GM12864 (cell line): ENCODE results near the gene CASR.
"Not testable (repeated sequence)": the region's sequence is repeated elsewhere in the genome, so short reads cannot be mapped to it uniquely, and the experiment has no call there.

Experiments used
- DNase-seq: peaks from one replicate; pipeline ENCODE4 v3.0.0-alpha.2; 2011; ENCODE audit warnings: low read depth
- H3K4me3 ChIP-seq: 2 replicates; pipeline ENCODE4 v1.5.1; 2011; ENCODE audit warnings: mild to moderate bottlenecking, low read depth, low read length, control low read depth
- CTCF ChIP-seq: IDR thresholded peaks from 2 replicates; pipeline ENCODE4 v1.5.1; 2011; ENCODE audit warnings: low read depth, mild to moderate bottlenecking, moderate library complexity, low read length, control low read depth, inconsistent platforms; ENCODE audit errors: missing control alignments

Gene CASR

GRCh38 chr3:122183521-122183892 is at the start of gene CASR:
Gene CASR, plus strand, starts transcription at chr3:122183668. Its CDS starts 70,522 bp downstream, at chr3:122254190.
- peak within 1 kb of the TSS; percentile 44 for H3K4me3 ChIP-seq
- no peak for DNase-seq
- TF ChIP-seq CTCF = no peak

GRCh38 chr3:122146466-122146865 is 37.0 kb upstream of the CASR start:
- H3K4me3 ChIP-seq = no peak overlapping the region
- DNase-seq = peak; percentile 33
- TF ChIP-seq CTCF = no peak

- DNase-seq = no peak
- no peak for TF ChIP-seq CTCF
- no peak overlapping the region for H3K4me3 ChIP-seq
Observed at GRCh38 chr3:122148941-122149627, 34.4 kb upstream of the CASR start.

- no peak overlapping the region for H3K4me3 ChIP-seq
- no peak for DNase-seq
- no peak for TF ChIP-seq CTCF
Observed at GRCh38 chr3:122151480-122151879, 32.0 kb upstream of the CASR start.

- not testable (repeated sequence) for H3K4me3 ChIP-seq, DNase-seq
Observed at GRCh38 chr3:122164983-122165382, 18.5 kb upstream of the CASR start.

GRCh38 chr3:122167630-122168029 is 15.8 kb upstream of the CASR start:
- DNase-seq = no peak

GRCh38 chr3:122168044-122168443 is 15.4 kb upstream of the CASR start:
- DNase-seq = no peak
- no peak for TF ChIP-seq CTCF
- H3K4me3 ChIP-seq = no peak overlapping the region

More at GRCh38 chr3:122167630-122168029, 15.8 kb upstream of the CASR start:
- no peak for TF ChIP-seq CTCF
- H3K4me3 ChIP-seq = no peak overlapping the region
